ENCODE results near the gene WDR62. TPM values are rescaled to one million over a fixed set of nuclear protein-coding genes. Genes with fewer than 3 reads are reported as not detected.

Gene WDR62
- total RNA-seq, 1 experiment from 2014 or later = 30.0 TPM

DNA sequence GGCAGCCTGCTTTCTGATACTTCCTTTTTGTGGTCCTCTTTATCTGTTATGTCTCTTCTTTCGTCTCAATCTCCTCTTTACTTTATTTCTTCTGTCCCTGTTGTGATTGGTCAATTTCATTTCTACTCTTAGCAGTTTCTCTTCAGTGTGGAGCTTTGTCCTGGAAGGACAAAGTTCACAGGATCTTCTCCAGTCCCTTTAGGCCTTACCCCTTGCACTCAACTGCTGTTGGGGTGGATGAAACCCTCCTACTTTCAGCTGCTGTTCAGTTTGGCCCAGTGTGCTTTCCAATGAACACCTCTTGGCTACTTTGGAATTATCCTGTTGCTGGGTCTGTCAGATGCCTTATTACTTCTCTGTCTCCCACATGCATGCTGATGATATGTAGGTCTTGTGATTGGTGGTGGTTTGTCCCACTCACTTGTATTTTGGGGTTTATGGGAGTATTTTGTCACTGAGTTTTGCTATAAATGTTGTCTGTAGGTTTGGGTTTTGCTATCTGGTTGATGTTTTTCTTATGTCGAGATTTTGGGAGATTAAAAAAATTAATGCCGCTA lies 24.8 kb downstream of the WDR62 start:
- Mint-ChIP-seq H3K36me3 (ENCODE audit: insufficient read depth in 1 of 3, low read depth in 3 of 3) (peaks cover 46 to 74% (median 67%) of the 10 kb centered on the region in 3 experiments; a peak in 6 of 7 replicates), H3K4me1 (no peaks in the 10 kb centered on the region), H3K9me3 (no peaks in the 10 kb centered on the region), H3K27me3 (ENCODE audit: low read depth) (no peaks in the 10 kb centered on the region), H3K27ac (peak overlapping the region in 1 of 3 experiments; percentile 13; a peak in 2 of 7 replicates), H3K4me3 (no peak overlapping the region)
- TF ChIP-seq CTCF (conservative IDR thresholded peaks at IDR 0.05) = no peak
- no peak overlapping the region for H2BK120ac ChIP-seq (ENCODE audit: low read depth, low read length, poor library complexity, severe bottlenecking)
- H3K23ac ChIP-seq (ENCODE audit: insufficient read length, low read depth, low read length) = no peak overlapping the region
- H2BK20ac ChIP-seq (ENCODE audit: low read depth, low read length, poor library complexity, severe bottlenecking) = no peak overlapping the region
- no peak overlapping the region for H2BK15ac ChIP-seq (ENCODE audit: low read depth, low read length)
- no peak overlapping the region for H3K9ac ChIP-seq (ENCODE audit: extremely low read depth, insufficient read length, low read length)
- no peak overlapping the region for H2AK5ac ChIP-seq (ENCODE audit: insufficient read length, low read length)
- no peaks in the 10 kb centered on the region for H3K27me3 ChIP-seq (ENCODE audit: insufficient read depth, low read length)
- no peak overlapping the region for H3K14ac ChIP-seq (ENCODE audit: insufficient read depth, low read length)
- no peak overlapping the region for H3K4ac ChIP-seq (ENCODE audit: low read depth, low read length)
- H3K27ac ChIP-seq (ENCODE audit: insufficient read length, low read depth, low read length) = no peak overlapping the region
- no peak overlapping the region for H4K5ac ChIP-seq (ENCODE audit: insufficient read length, low read depth, low read length)
- H4K8ac ChIP-seq (replicated peaks; ENCODE audit: insufficient read length, low read depth, low read length) = no peak overlapping the region
- H3K23me2 ChIP-seq (ENCODE audit: insufficient read length, low read depth, low read length, poor library complexity, severe bottlenecking) = no peaks in the 10 kb centered on the region
- H2AFZ ChIP-seq (ENCODE audit: low read length) = no peak overlapping the region
- H3K79me1 ChIP-seq (ENCODE audit: insufficient read depth, low read depth, low read length, poor library complexity, severe bottlenecking) = no peaks in the 10 kb centered on the region
- H3K79me2 ChIP-seq (ENCODE audit: insufficient read depth, low read length) = no peaks in the 10 kb centered on the region
- H4K91ac ChIP-seq (ENCODE audit: insufficient read length, low read depth, low read length) = no peak overlapping the region
- no peak overlapping the region for H2BK12ac ChIP-seq (ENCODE audit: insufficient read length, low read depth, low read length)
- no peak overlapping the region for H3T11ph ChIP-seq (ENCODE audit: low read length)
- H3K9me3 ChIP-seq (ENCODE audit: control insufficient read depth, low read depth, low read length) = no peaks in the 10 kb centered on the region
- H3K4me1 ChIP-seq (ENCODE audit: insufficient read depth, low read length) = no peaks in the 10 kb centered on the region
- DNase-seq = no peak
- peaks cover 2% of the 10 kb centered on the region for H4K20me1 ChIP-seq (ENCODE audit: control insufficient read depth, insufficient read depth, insufficient read length)
- no peak overlapping the region for H3K4me2 ChIP-seq (ENCODE audit: insufficient read depth, insufficient read length, low read length)
- WGBS (ENCODE audit: extremely low coverage, insufficient read length, low lambda C conversion rate) = no CpG with 5 or more reads among the region's 3 CpGs
- no peak overlapping the region for H2BK5ac ChIP-seq (ENCODE audit: insufficient read length, low read length)
- no peak overlapping the region for H3K18ac ChIP-seq (ENCODE audit: insufficient read length, low read depth, low read length)
- no peak overlapping the region for H3K56ac ChIP-seq (ENCODE audit: insufficient read length, low read depth, low read length)

All from H9 (cell line).